Activated B cell treated with CpG ODN at 0.5 μM for 24 hours (primary cell): Measurements from ENCODE around the gene ADD2. TPM values are rescaled to one million over a fixed set of nuclear protein-coding genes. Genes with fewer than 3 reads are reported as not detected.

Source experiments
- ATAC-seq: fragments of 200-7000 bp; cut with Tn5 transposase; one replicate; pipeline ENCODE4 v1.10.0; 2021; ENCODE audit warnings: low read depth, mild to moderate bottlenecking, moderate library complexity
- CTCF ChIA-PET: fragments of 350-600 bp; sonication (Branson Sonifier 250); formaldehyde crosslinking; loops from one replicate; lab custom pipeline; 2021; ENCODE audit warnings: antibody characterized with exemption; lab: Charles Lee
- POLR2A ChIA-PET: fragments of 350-600 bp; sonication (Branson Sonifier 250); formaldehyde crosslinking; loops from one replicate; lab custom pipeline; 2021; ENCODE audit warnings: antibody characterized with exemption; lab: Charles Lee
- DNase-seq: peaks from one replicate; pipeline ENCODE4 v3.0.0; 2022
- H3K27ac Mint-ChIP-seq: one replicate; pipeline ENCODE4 v1.8.0; 2020; ENCODE audit warnings: mixed read lengths
- H3K27me3 Mint-ChIP-seq: one replicate; pipeline ENCODE4 v1.8.0; 2021; ENCODE audit warnings: mixed read lengths
- H3K36me3 Mint-ChIP-seq: one replicate; pipeline ENCODE4 v1.8.0; 2021; ENCODE audit warnings: low read depth, mixed read lengths
- H3K4me1 Mint-ChIP-seq: one replicate; pipeline ENCODE4 v1.8.0; 2021; ENCODE audit warnings: mixed read lengths
- H3K4me3 Mint-ChIP-seq: one replicate; pipeline ENCODE4 v1.8.0; 2020; ENCODE audit warnings: mild to moderate bottlenecking, mixed read lengths
- H3K9me3 Mint-ChIP-seq: one replicate; pipeline ENCODE4 v1.8.0; 2020; ENCODE audit warnings: mixed read lengths
- intact Hi-C: fragments of 100-400 bp; cut with micrococcal nuclease; formaldehyde crosslinking; loops from one replicate; pipeline ENCODE4 v1.15.1; 2024
- total RNA-seq: library from RNA; stranded (reverse); gene quantifications from 2 replicates; pipeline ENCODE4 v1.2.3, GENCODE V29; 2022
- TF ChIP-seq, protein P1 (sequence below): fragments of 200-600 bp; IDR thresholded peaks from one replicate; pipeline ENCODE4 v1.8.0; 2022; ENCODE audit warnings: antibody characterized with exemption, mild to moderate bottlenecking

The ADD2 gene
- total RNA-seq, 1 donor from 2014 or later = 12.5 TPM

DNA sequence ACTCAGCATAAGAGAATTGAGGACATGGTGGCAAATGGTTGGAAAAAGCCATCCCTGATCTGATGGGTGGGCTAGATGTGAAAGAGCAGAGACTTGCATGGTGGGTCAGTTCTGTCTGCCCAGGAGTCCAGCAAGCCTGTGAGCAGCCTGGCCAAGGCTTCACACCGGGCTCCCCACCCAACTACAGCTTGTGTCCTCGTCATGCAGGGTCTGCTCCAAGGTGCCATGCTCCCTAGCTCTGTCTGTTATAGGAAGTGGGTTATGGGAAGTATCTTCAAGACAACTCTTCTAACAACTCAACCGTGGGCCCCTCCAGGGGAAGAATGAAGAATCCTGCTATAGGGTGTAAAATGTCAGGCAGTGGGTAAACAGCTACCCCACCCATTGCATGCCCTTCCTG lies 97.4 kb downstream of the ADD2 start:
- POLR2A ChIA-PET = no interaction called here
- CTCF ChIA-PET = no interaction called here
- DNase-seq (no peak), ATAC-seq (no peak)
- no peaks in the 10 kb centered on the region for H3K9me3 Mint-ChIP-seq
- H3K4me3 Mint-ChIP-seq = no peak overlapping the region
- TF ChIP-seq, protein P1, sequence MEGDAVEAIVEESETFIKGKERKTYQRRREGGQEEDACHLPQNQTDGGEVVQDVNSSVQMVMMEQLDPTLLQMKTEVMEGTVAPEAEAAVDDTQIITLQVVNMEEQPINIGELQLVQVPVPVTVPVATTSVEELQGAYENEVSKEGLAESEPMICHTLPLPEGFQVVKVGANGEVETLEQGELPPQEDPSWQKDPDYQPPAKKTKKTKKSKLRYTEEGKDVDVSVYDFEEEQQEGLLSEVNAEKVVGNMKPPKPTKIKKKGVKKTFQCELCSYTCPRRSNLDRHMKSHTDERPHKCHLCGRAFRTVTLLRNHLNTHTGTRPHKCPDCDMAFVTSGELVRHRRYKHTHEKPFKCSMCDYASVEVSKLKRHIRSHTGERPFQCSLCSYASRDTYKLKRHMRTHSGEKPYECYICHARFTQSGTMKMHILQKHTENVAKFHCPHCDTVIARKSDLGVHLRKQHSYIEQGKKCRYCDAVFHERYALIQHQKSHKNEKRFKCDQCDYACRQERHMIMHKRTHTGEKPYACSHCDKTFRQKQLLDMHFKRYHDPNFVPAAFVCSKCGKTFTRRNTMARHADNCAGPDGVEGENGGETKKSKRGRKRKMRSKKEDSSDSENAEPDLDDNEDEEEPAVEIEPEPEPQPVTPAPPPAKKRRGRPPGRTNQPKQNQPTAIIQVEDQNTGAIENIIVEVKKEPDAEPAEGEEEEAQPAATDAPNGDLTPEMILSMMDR = no peak
- no peak overlapping the region for H3K27ac Mint-ChIP-seq
- intact Hi-C loops = no loop called here
- H3K4me1 Mint-ChIP-seq = no peaks in the 10 kb centered on the region
- H3K36me3 Mint-ChIP-seq = peaks cover 58% of the 10 kb centered on the region
- H3K27me3 Mint-ChIP-seq = no peaks in the 10 kb centered on the region

DNA sequence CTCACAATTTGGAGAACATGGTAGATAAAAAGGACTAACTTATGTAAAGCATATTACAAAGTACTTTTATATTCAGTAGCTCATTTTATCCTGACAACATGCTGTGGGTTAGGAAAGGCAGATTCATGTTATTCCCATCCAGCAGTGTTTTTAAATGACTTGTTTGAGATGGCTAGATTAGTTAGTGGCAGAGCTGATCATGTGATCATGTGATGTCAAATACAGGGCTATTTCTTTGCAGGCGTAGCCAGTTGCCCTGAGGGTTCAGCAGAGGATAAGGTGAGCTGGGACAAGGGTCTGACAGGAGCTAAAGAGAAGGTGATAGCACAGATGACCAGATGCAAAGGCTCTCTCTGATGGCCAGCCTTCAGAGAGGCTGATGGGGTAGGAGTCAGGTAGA lies 97.8 kb downstream of the ADD2 start:
- Mint-ChIP-seq H3K27me3 (no peaks in the 10 kb centered on the region), H3K36me3 (peaks cover 60% of the 10 kb centered on the region), H3K9me3 (no peaks in the 10 kb centered on the region), H3K4me3 (no peak overlapping the region), H3K4me1 (no peaks in the 10 kb centered on the region), H3K27ac (no peak overlapping the region)
- ATAC-seq (no peak), DNase-seq (no peak)
- CTCF ChIA-PET = no interaction called here
- POLR2A ChIA-PET = no interaction called here
- intact Hi-C loops = no loop called here
- TF ChIP-seq, protein P1 = no peak

- no peak for ATAC-seq
- ChIA-PET CTCF (no interaction called here), POLR2A (no interaction called here)
- no peak overlapping the region for H3K27ac Mint-ChIP-seq
- peaks cover 47% of the 10 kb centered on the region for H3K36me3 Mint-ChIP-seq
- TF ChIP-seq, protein P1 = no peak
- no peaks in the 10 kb centered on the region for H3K27me3 Mint-ChIP-seq
- intact Hi-C loops = no loop called here
- peaks cover 2% of the 10 kb centered on the region for H3K4me1 Mint-ChIP-seq
- H3K9me3 Mint-ChIP-seq = no peaks in the 10 kb centered on the region
- DNase-seq = no peak
- no peak overlapping the region for H3K4me3 Mint-ChIP-seq
Observed at GRCh38 chr2:70668911-70669310, 99.1 kb downstream of the ADD2 start.

- Mint-ChIP-seq H3K4me3 (no peak overlapping the region), H3K9me3 (no peaks in the 10 kb centered on the region), H3K27me3 (no peaks in the 10 kb centered on the region), H3K36me3 (peaks cover 46% of the 10 kb centered on the region), H3K4me1 (peaks cover 2% of the 10 kb centered on the region), H3K27ac (no peak overlapping the region)
- TF ChIP-seq, protein P1 = no peak
- DNase-seq (no peak), ATAC-seq (no peak)
- ChIA-PET CTCF (no interaction called here), POLR2A (no interaction called here)
- intact Hi-C loops = no loop called here
Observed at GRCh38 chr2:70668432-70668831, 99.6 kb downstream of the ADD2 start.

- DNase-seq (no peak), ATAC-seq (no peak)
- H3K36me3 Mint-ChIP-seq = peaks cover 36% of the 10 kb centered on the region
- TF ChIP-seq, protein P1 = no peak
- ChIA-PET CTCF (interaction anchor here (0.8 kb wide), 1 partner anchor 77 kb away, joined by 3 read pairs; no protein-coding TSS in a partner anchor), POLR2A (no interaction called here)
- H3K27ac Mint-ChIP-seq = no peak overlapping the region
- H3K4me1 Mint-ChIP-seq = peaks cover 2% of the 10 kb centered on the region
- intact Hi-C loops = no loop called here
- H3K4me3 Mint-ChIP-seq = no peak overlapping the region
- no peaks in the 10 kb centered on the region for H3K9me3 Mint-ChIP-seq
- no peaks in the 10 kb centered on the region for H3K27me3 Mint-ChIP-seq
Observed at GRCh38 chr2:70664525-70664924, 103.5 kb downstream of the ADD2 start.
